K562 (cell line): Measurements from ENCODE around the gene RGS14. TPM values are rescaled to one million over a fixed set of nuclear protein-coding genes. Genes with fewer than 3 reads are reported as not detected.

ENCODE experiments used
- ATAC-seq: fragments of 200-7000 bp; cut with Tn5 transposase; 3 replicates; pipeline ENCODE4 v1.9.1; 2020; ENCODE audit warnings: moderate library complexity
- BruUV-seq: library from RNA; stranded (reverse); fragments of 400-500 nt; replicated peaks from 2 replicates; lab custom pipeline; 2021; lab: Mats Ljungman, UMichigan
- CTCF ChIA-PET: fragments of 300-600 bp; formaldehyde crosslinking; extraction: SDS; loops from one replicate; lab custom pipeline; 2021; ENCODE audit warnings: low intra/inter-chr PET ratio; lab: Yijun Ruan, JAX
- POLR2A ChIA-PET: fragments of 300-600, 350-650 bp; sonication (Branson Sonifier 250); formaldehyde crosslinking; extraction: SDS; loops from one replicate; lab custom pipeline; 2021; ENCODE audit warnings: antibody characterized with exemption, inconsistent platforms; lab: Yijun Ruan, JAX
- DNase-seq, 4 experiments: peaks; one replicate each; pipeline versions ENCODE4 v3.0.0 to v3.0.0-alpha.2; 2011 to 2018; ENCODE audit warnings: low spot score in 3 of 4, mixed read lengths in 3 of 4; ENCODE audit errors: extremely low read depth in 1 of 4
- FAIRE-seq: peaks from 2 replicates; lab custom pipeline; 2011; peaks lifted over from hg19 to GRCh38; lab: Jason Lieb, UNC
- H2AFZ ChIP-seq: 2 replicates; pipeline ENCODE4 v1.6.0; 2011; ENCODE audit warnings: low read depth, low read length, control low read depth, inconsistent platforms
- H3K27ac ChIP-seq: fragments of 200-600 bp; 3 replicates; pipeline ENCODE4 v1.8.0; 2011; ENCODE audit warnings: low read depth, mild to moderate bottlenecking, control low read depth, inconsistent platforms, low read length, moderate library complexity, mixed read lengths; ENCODE audit errors: extremely low read depth
- H3K27me3 ChIP-seq, 2 experiments: fragments of 300-600 bp in 1 of 2; 2 replicates in 1 of 2; 3 replicates in 1 of 2; pipeline versions ENCODE4 v1.6.0 to v1.8.0; 2011; ENCODE audit warnings: inconsistent platforms in 2 of 2, low read length in 2 of 2, mild to moderate bottlenecking in 1 of 2, mixed read lengths in 1 of 2, moderate library complexity in 1 of 2; ENCODE audit not compliant: control insufficient read depth in 2 of 2, insufficient read depth in 2 of 2
- H3K36me3 ChIP-seq: fragments of 300-600 bp; 3 replicates; pipeline ENCODE4 v1.8.0; 2011; ENCODE audit warnings: mild to moderate bottlenecking, low read length, inconsistent platforms; ENCODE audit not compliant: control insufficient read depth, insufficient read depth
- H3K4me1 ChIP-seq, 2 experiments: fragments of 200-600 bp in 1 of 2; replicated peaks in 1 of 2; 2 replicates in 1 of 2; 3 replicates in 1 of 2; pipeline versions ENCODE4 v1.5.1 to v1.8.0; 2011; ENCODE audit warnings: inconsistent platforms in 2 of 2, low read length in 2 of 2, mild to moderate bottlenecking in 1 of 2, mixed read lengths in 1 of 2, moderate library complexity in 1 of 2; ENCODE audit not compliant: control insufficient read depth in 2 of 2, insufficient read depth in 2 of 2
- H3K4me2 ChIP-seq: 2 replicates; pipeline ENCODE4 v1.6.1; 2011; ENCODE audit warnings: low read length, control low read depth, inconsistent platforms, mixed read lengths; ENCODE audit not compliant: insufficient read depth
- H3K4me3 ChIP-seq: fragments of 200-600 bp; sonication (generic), shearing (Covaris generic); 2 replicates; pipeline ENCODE4 v1.5.1; 2016; ENCODE audit warnings: control low read depth, inconsistent platforms
- H3K79me2 ChIP-seq: fragments of 200-600 bp; 3 replicates; pipeline ENCODE4 v1.8.0; 2011; ENCODE audit warnings: low read length, inconsistent platforms; ENCODE audit not compliant: control insufficient read depth, insufficient read depth
- H3K9ac ChIP-seq, 2 experiments: 2 replicates each; pipeline versions ENCODE4 v1.6.0 to v1.6.1; 2011; ENCODE audit warnings: low read depth in 2 of 2, low read length in 2 of 2, control low read depth in 1 of 2, inconsistent platforms in 1 of 2, mild to moderate bottlenecking in 1 of 2, mixed read lengths in 1 of 2; ENCODE audit not compliant: insufficient read depth in 1 of 2
- H3K9me1 ChIP-seq: one replicate; pipeline ENCODE4 v1.6.0; 2011; ENCODE audit warnings: inconsistent platforms, mild to moderate bottlenecking, low read length, moderate library complexity; ENCODE audit not compliant: control insufficient read depth, insufficient read depth
- H3K9me3 ChIP-seq: replicated peaks from 2 replicates; pipeline ENCODE4 v1.5.1; 2011; ENCODE audit warnings: low read depth, low read length, inconsistent platforms; ENCODE audit not compliant: control insufficient read depth, insufficient read depth
- H4K20me1 ChIP-seq: replicated peaks from 2 replicates; pipeline ENCODE4 v1.6.1; 2011; ENCODE audit warnings: low read length, inconsistent platforms, mixed read lengths; ENCODE audit not compliant: control insufficient read depth, insufficient read depth
- CBX1 ChIP-seq: sonication (generic); IDR thresholded peaks from 2 replicates; pipeline ENCODE4 v1.6.1; 2016; ENCODE audit warnings: antibody characterized with exemption, low read depth, mild to moderate bottlenecking
- FOXK2 ChIP-seq, 2 experiments: fragments of 450-650 bp; IDR thresholded peaks in 1 of 2; conservative IDR thresholded peaks in 1 of 2; 2 replicates each; pipeline ENCODE4 v1.6.1; 2016; ENCODE audit warnings: low read depth in 2 of 2, mild to moderate bottlenecking in 1 of 2
- GABPB1 ChIP-seq: sonication (generic); formaldehyde crosslinking; IDR thresholded peaks from 2 replicates; pipeline ENCODE4 v1.8.0; 2022; ENCODE audit warnings: mild to moderate bottlenecking, missing genetic modification reagents
- HNRNPL ChIP-seq: fragments of 200-400 bp; formaldehyde crosslinking; IDR thresholded peaks from 2 replicates; pipeline ENCODE4 v1.6.1; 2017; ENCODE audit warnings: low read depth, mild to moderate bottlenecking, low read length
- RAD21 ChIP-seq, 2 experiments: fragments of 250-450 bp in 1 of 2; fragments of 450-650 bp in 1 of 2; sonication (Bioruptor Pico) in 1 of 2; formaldehyde crosslinking in 1 of 2; IDR thresholded peaks in 1 of 2; conservative IDR thresholded peaks in 1 of 2; 2 replicates each; pipeline versions ENCODE4 v1.4.0 to v1.8.0; 2020 to 2022; ENCODE audit warnings: mild to moderate bottlenecking in 2 of 2, moderate library complexity in 1 of 2
- SUPT5H ChIP-seq: fragments of 450-650 bp; IDR thresholded peaks from 2 replicates; pipeline ENCODE4 v1.6.1; 2016
- ZNF197 ChIP-seq: fragments of 200-800 bp; sonication (Bioruptor generic); IDR thresholded peaks from 2 replicates; pipeline ENCODE4 v1.6.1; 2016; ENCODE audit warnings: low read depth, missing genetic modification characterization, missing compliant biosample characterization
- WGBS: fragments of 100-300 bp; shearing (Covaris generic); methylation state at CpG from one replicate; pipeline ENCODE4 v1.1.6; 2016; ENCODE audit warnings: low coverage, mixed read lengths; ENCODE audit not compliant: insufficient coverage; ENCODE audit errors: missing lambda C conversion rate; 5-methylcytosine and 5-hydroxymethylcytosine counted together
- in situ Hi-C: fragments of 300-500 bp; cut with MboI; formaldehyde crosslinking; loops from 4 replicates; pipeline ENCODE4 v1.15.0; 2018; ENCODE audit warnings: inconsistent platforms, mixed read lengths
- intact Hi-C: fragments of 100-400 bp; cut with micrococcal nuclease; formaldehyde crosslinking; loops from 2 replicates; pipeline ENCODE4 v1.14.2; 2022
- polyA plus RNA-seq, 8 experiments: library from polyadenylated mRNA; depleted of rRNA in 4 of 8; stranded (reverse) in 5 of 8; unstranded in 3 of 8; fragments of >200 nt; fragmentation: Nextera tagmentation in 2 of 8; fragmentation: Illumina TruSeq in 1 of 8; extraction: Ambion mirVana in 2 of 8; extraction: Trizol in 1 of 8; gene quantifications; 2 replicates each; pipeline versions ENCODE4 v1.2.1 to v1.2.3, GENCODE V29; 2011 to 2014; ENCODE audit warnings: inconsistent platforms in 1 of 8, missing spikeins in 1 of 8
- total RNA-seq, 7 experiments: library from RNA; depleted of rRNA in 6 of 7; stranded (reverse); fragments of >200 nt in 6 of 7; fragmentation: Illumina TruSeq in 2 of 7; extraction: Trizol in 2 of 7; gene quantifications; 2 replicates each; pipeline versions ENCODE4 v1.2.1 to v1.2.3, GENCODE V29; 2011 to 2021; ENCODE audit warnings: low replicate concordance in 1 of 7

The RGS14 gene
- total and polyA plus RNA-seq, 9 of the 15 experiments (the other 6 are each of a cell fraction or from before 2014, with no cell fraction given), result 0.28 to 75.9 (median 34.5) TPM

DNA sequence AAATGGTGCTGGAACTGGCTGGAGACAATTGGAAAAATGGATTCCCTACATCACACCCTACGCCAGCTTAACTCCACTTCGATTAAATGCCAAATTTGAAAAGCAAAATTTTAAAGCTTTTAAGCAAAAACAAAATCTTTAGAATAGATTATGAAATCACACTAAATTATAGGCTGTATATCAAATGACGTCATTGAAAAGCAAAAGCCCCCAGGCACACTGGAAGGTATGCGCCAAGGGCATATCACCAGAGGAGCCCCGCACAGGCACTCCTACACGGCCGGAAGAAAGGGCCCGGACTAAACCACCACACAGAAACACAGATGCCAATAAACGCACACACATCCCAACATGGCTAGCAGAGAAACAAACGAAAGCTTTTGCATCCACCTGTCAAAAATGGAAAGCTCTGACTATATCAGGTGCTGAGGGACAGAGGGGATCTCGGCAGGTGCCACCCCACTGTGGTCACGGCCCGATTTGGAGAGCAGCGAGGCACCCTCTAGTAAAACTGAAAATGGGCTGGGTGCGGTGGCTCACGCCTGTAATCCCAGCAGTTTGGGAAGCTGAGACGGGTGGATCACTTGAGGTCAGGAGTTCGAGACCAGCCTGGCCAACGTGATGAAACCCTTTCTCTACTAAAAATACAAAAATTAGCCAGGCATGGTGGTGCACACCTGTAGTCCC is 29.0 kb upstream of the RGS14 start:
- Histone ChIP-seq H3K4me3 (no peak overlapping the region), H3K27me3 (no peaks in the 10 kb centered on the region), H3K9me3 (no peaks in the 10 kb centered on the region), H3K36me3 (peaks cover 53% of the 10 kb centered on the region; the same call in 2 of the 3 replicates), H3K9me1 (no peaks in the 10 kb centered on the region), H3K27ac (no peak overlapping the region), H3K9ac (no peak overlapping the region), H3K4me2 (no peak overlapping the region), H3K79me2 (no peaks in the 10 kb centered on the region), H4K20me1 (no peaks in the 10 kb centered on the region), H2AFZ (no peak overlapping the region), H3K4me1 (peaks cover 0 to 7% of the 10 kb centered on the region in 2 experiments; a peak in 1 of 5 replicates)
- no peak for FAIRE-seq
- 88% methylated on average over 19 of the region's 19 CpGs for WGBS
- DNase-seq, result no peak
- intact Hi-C loops (no loop called here), in situ Hi-C loops (no loop called here)
- ChIA-PET CTCF (no interaction called here), POLR2A (interaction anchor here (0.9 to 1.1 kb wide), 3 partner anchors 13 to 23 kb away, joined by 3 to 4 read pairs (median 3); partner anchors contain the start of gene LMAN2)
- no TSS peak for BruUV-seq
- no peak for TF ChIP-seq RAD21 (CRISPR knock-in tag; conservative IDR thresholded peaks at IDR 0.05 in 1 of 2, IDR thresholded peaks at IDR 0.05 in 1 of 2)
- TF ChIP-seq FOXK2 (conservative IDR thresholded peaks at IDR 0.05 in 1 of 2, IDR thresholded peaks at IDR 0.05 in 1 of 2; ENCODE audit: low read depth in 2 of 2), result no peak
- no peak for TF ChIP-seq HNRNPL
- no peak for TF ChIP-seq CBX1
- no peak for TF ChIP-seq GABPB1 (CRISPR knock-in tag)
- no peak for TF ChIP-seq ZNF197 (CRISPR knock-in tag)
- TF ChIP-seq SUPT5H, result no peak
- ATAC-seq, result no peak
